Pons (tissue), 1 donor: Measurements from ENCODE around the gene CCAR1.
"Not testable (repeated sequence)": the region's sequence is repeated elsewhere in the genome, so short reads cannot be mapped to it uniquely, and the experiment has no call there.

ENCODE experiments used
- DNase-seq: peaks from one replicate; pipeline ENCODE4 v3.0.0-alpha.2; 2016; ENCODE audit warnings: low spot score

CCAR1 gene, protein sequence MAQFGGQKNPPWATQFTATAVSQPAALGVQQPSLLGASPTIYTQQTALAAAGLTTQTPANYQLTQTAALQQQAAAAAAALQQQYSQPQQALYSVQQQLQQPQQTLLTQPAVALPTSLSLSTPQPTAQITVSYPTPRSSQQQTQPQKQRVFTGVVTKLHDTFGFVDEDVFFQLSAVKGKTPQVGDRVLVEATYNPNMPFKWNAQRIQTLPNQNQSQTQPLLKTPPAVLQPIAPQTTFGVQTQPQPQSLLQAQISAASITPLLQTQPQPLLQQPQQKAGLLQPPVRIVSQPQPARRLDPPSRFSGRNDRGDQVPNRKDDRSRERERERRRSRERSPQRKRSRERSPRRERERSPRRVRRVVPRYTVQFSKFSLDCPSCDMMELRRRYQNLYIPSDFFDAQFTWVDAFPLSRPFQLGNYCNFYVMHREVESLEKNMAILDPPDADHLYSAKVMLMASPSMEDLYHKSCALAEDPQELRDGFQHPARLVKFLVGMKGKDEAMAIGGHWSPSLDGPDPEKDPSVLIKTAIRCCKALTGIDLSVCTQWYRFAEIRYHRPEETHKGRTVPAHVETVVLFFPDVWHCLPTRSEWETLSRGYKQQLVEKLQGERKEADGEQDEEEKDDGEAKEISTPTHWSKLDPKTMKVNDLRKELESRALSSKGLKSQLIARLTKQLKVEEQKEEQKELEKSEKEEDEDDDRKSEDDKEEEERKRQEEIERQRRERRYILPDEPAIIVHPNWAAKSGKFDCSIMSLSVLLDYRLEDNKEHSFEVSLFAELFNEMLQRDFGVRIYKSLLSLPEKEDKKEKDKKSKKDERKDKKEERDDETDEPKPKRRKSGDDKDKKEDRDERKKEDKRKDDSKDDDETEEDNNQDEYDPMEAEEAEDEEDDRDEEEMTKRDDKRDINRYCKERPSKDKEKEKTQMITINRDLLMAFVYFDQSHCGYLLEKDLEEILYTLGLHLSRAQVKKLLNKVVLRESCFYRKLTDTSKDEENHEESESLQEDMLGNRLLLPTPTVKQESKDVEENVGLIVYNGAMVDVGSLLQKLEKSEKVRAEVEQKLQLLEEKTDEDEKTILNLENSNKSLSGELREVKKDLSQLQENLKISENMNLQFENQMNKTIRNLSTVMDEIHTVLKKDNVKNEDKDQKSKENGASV

GRCh38 chr10:68720793-68721672, at the start of gene CCAR1:
Gene CCAR1 (plus strand): TSS chr10:68721239. CDS start chr10:68722505, 1,266 bp downstream.
- peak; percentile 97 for DNase-seq

GRCh38 chr10:68684413-68684812, 36.6 kb upstream of the CCAR1 start:
- no peak for DNase-seq

DNA sequence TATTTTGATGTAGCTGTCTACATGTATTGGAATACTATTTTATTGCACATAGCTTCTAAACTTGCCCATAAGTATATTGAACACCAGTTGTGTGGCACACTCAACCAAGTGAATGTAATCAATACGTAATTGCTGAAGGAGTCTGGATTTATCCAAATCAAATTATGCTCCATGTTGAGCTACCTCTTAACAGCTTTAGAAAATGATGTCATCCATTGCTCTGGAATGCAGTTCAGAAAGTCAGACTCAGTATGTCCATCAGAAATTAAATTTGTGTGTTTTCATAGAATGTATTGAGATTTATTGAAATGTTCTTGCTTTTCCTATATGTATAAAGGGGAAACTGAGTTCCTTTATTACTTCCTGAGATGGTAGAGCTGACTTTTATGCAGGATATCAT, 25.0 kb upstream of the CCAR1 start:
- no peak for DNase-seq

GRCh38 chr10:68697106-68697505, 23.9 kb upstream of the CCAR1 start:
- no peak for DNase-seq

GRCh38 chr10:68700197-68700596, 20.8 kb upstream of the CCAR1 start:
- no peak for DNase-seq

DNA sequence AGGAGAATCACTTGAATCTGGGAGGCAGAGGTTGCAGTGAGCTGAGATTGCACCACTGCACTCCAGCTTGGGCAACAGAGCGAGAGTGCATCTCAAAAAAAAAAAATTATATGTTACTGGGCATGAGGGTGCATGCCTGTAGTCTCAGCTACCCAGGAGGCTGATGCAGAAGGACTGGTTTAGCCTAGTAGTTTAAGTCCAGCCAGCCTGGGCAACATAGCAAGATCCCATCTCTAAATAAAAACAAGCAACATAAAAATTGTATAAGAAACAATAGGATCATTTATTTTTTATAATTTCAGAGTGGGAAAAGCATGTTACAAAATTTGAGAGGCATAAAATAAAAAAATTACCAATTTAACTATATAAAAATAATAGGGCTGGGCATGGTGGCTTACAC, 15.5 kb upstream of the CCAR1 start:
- no peak for DNase-seq

DNA sequence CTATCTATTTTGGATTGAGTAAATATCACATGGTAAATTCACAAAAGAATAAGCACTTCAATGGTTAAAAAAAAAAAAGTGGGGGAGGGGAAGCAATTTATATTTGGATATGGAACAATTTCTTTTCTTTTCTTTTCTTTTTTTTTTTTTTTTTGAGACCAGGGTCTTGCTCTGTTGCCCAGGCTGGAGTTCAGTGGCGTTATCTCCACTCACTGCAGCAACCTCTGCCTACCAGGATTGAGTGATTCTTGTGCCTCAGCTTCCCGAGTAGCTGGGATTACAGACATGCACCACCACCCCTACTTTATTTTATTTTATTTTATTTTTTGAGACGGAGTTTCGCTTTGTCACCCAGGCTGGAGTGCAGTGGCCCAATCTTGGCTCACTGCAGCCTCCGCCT, 12.1 kb upstream of the CCAR1 start:
- not testable (repeated sequence) for DNase-seq

DNA sequence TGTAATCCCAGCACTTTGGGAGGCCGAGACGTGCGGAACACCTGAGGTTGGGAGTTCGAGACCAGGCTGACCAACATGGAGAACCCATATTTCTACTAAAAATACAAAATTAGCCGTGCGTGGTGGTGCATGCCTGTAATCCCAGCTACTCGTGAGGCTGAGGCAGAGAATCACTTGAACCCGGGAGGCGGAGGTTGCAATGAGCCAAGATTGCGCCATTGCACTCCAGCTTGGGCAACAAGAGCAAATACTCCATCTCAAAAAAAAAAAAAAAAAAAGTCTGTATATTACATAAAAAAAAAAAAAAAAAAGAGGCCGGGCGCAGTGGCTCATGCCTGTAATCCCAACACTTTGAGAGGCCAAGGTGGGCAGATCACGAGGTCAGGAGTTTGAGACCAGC, 8.0 kb upstream of the CCAR1 start:
- DNase-seq: not testable (repeated sequence)

GRCh38 chr10:68717435-68717834, 3.6 kb upstream of the CCAR1 start:
- no peak for DNase-seq

DNA sequence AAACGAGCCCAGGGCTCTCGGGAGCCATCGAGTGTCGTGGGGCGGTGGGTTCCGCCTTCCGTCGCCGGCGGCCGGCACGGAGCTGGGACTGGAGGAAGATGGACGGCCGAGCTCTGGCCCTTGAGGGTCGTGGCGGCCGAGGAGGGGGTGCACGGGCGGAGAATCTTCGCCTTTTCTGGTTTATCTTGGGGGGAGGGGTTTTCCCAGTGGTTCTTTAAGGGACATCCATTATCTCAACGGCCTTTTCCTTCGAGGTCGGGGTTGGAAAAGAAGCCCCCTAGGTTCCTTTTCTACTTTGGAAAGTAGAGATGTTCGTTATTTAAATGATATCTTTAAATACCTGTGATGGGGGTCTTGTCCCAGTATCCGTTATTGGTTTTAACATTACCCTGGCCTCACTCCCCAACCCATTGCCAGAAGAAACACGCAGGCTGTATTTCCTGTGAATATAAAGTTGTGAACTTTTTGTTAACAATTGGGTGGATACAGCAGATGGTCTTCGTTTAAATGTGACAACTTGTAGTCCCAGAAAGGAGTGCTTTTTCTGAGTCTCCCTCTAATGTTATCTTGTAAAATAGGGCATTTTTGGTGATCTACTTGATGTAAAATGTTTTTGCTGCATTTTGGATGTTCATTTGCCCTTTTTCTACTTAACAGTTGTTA, 765 bp downstream of the CCAR1 start:
- DNase-seq: peak; percentile 9

DNA sequence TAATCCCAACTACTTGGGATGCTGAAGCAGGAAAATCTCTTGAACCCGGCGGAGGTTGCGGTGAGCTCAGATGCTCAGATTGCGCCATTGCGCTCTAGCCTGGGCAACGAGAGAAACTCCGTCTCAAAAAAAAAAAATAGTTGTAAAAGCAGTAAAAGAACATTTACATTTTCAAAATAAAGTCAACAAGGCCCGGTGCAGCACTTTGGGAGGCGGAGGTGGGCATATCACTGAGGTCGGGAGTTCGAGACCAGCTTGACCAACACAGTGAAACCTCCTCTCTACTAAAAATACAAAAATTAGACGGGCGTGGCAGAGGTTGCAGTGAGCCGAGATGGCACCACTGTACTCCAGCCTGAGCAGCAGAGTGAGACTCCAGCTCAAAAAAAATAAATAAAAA, 4.0 kb downstream of the CCAR1 start:
- no peak for DNase-seq

- no peak for DNase-seq
These were observed 6.1 kb downstream of the CCAR1 start for GRCh38 chr10:68727146-68727545.

GRCh38 chr10:68732651-68733050, 11.6 kb downstream of the CCAR1 start:
- DNase-seq: no peak

- no peak for DNase-seq
These were observed 13.3 kb downstream of the CCAR1 start for GRCh38 chr10:68734349-68734748.

DNA sequence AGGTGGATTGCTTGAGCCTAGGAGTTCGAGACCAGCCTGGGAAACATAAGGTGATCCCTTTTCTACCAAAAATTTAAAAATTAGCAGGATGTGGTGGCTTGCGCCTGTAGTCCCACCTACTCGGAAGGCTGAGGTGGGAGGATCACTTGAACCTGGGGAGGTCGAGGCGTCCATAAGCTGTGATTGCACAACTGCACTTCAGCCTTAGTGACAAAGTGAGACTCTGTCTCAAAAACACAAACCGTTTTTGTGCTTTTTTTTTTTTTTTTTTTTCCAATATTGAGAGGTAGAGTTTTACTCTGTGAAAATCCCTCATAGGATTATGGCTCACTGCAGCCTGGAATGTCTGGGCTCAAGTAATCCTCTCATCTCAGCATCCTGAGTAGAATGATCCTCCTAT, 14.1 kb downstream of the CCAR1 start:
- DNase-seq: no peak

GRCh38 chr10:68735739-68736138, 14.7 kb downstream of the CCAR1 start:
- not testable (repeated sequence) for DNase-seq

- not testable (repeated sequence) for DNase-seq
These were observed 19.6 kb downstream of the CCAR1 start for GRCh38 chr10:68740676-68741075.

- no peak for DNase-seq
These were observed 21.4 kb downstream of the CCAR1 start for GRCh38 chr10:68742397-68742796.

GRCh38 chr10:68752711-68753350, 31.8 kb downstream of the CCAR1 start:
- no peak for DNase-seq

DNA sequence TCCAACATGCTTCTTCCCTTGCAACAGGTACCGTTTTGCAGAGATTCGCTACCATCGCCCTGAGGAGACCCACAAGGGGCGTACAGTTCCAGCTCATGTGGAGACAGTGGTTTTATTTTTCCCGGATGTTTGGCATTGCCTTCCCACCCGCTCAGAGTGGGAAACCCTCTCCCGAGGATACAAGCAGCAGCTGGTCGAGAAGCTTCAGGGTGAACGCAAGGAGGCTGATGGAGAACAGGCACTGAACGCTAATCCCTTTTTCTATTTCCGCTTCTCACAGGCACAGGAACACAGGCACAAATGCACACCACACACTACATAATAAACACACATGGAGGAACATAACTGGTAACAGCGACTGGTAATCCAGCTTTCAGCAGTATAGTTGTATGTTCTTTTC, 35.2 kb downstream of the CCAR1 start:
- DNase-seq: no peak
